ENCODE measurements around the gene SPATA1.

- TF ChIP-seq PRDM15 (CRISPR knock-in tag; IDR thresholded peaks at IDR 0.05) = no peak
- TF ChIP-seq ATF6 (CRISPR knock-in tag; IDR thresholded peaks at IDR 0.05) = no peak
- TF ChIP-seq CREB1 (CRISPR knock-in tag; IDR thresholded peaks at IDR 0.05) = no peak
- TF ChIP-seq CTCF (IDR thresholded peaks at IDR 0.05) = no peak
- no peak for TF ChIP-seq CREM (CRISPR knock-in tag; IDR thresholded peaks at IDR 0.05)
- no peak for TF ChIP-seq NR3C1 (CRISPR knock-in tag; conservative IDR thresholded peaks at IDR 0.05; ENCODE audit: low read depth)
- no peak for TF ChIP-seq PREB (CRISPR knock-in tag; IDR thresholded peaks at IDR 0.05; ENCODE audit: borderline replicate concordance)
- TF ChIP-seq ETV6 (CRISPR knock-in tag; IDR thresholded peaks at IDR 0.05) = no peak
- no peak for TF ChIP-seq ATF2 (CRISPR knock-in tag; IDR thresholded peaks at IDR 0.05; ENCODE audit: borderline replicate concordance, low read depth)
Measured at GRCh38 chr1:84524590-84524989, 18.4 kb downstream of the SPATA1 start.
